Forelimb muscle (tissue), 1 donor: ENCODE measurements around the gene PRKAR1B. TPM values are rescaled to one million over a fixed set of nuclear protein-coding genes. Genes with fewer than 3 reads are reported as not detected.
"Not testable (repeated sequence)": the region's sequence is repeated elsewhere in the genome, so short reads cannot be mapped to it uniquely, and the experiment has no call there.

Experiments
- DNase-seq: peaks from one replicate; pipeline ENCODE4 v3.0.0-alpha.2; 2013; ENCODE audit warnings: low read depth
- polyA plus RNA-seq: library from polyadenylated mRNA; unstranded; fragments of 120-200 nt; gene quantifications from one replicate; pipeline ENCODE4 v1.2.1, GENCODE V29; 2013; ENCODE audit not compliant: insufficient read length

Gene PRKAR1B
- polyA plus RNA-seq, 1 donor, result 28.8 TPM

- DNase-seq, result no peak
Observed at GRCh38 chr7:757741-758163, 30.7 kb upstream of the PRKAR1B start.

DNA sequence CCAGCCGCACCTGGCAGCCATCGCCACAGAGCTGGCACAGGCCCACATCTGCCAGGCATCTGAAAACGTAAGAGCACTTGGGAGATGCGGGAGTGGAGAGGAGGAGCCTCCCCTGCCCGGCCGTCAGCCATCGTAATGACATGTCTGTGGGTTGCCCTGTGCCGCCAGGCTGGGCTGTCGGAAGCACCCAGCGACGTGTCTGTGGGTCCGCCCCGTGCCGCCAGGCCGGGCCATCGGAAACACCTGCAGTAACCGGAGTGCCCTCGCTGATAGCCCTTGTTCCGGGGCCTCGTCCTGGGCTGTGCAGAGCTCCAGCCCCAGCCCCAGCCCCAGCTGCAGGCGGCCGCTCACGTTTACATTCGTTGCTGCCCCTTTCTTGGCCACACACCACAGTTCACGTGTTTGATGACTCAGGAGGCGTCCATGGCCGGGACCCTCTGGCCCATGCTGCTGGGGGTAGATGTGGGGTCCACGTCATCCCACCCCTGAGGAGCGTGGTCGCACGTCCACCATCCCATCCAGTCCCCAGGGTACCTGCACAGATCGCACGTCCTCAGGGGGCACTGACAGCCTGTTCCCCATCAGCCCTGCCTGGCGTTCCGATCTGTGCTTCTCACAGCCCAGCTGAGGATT, 30.0 kb upstream of the PRKAR1B start:
- no peak for DNase-seq

DNA sequence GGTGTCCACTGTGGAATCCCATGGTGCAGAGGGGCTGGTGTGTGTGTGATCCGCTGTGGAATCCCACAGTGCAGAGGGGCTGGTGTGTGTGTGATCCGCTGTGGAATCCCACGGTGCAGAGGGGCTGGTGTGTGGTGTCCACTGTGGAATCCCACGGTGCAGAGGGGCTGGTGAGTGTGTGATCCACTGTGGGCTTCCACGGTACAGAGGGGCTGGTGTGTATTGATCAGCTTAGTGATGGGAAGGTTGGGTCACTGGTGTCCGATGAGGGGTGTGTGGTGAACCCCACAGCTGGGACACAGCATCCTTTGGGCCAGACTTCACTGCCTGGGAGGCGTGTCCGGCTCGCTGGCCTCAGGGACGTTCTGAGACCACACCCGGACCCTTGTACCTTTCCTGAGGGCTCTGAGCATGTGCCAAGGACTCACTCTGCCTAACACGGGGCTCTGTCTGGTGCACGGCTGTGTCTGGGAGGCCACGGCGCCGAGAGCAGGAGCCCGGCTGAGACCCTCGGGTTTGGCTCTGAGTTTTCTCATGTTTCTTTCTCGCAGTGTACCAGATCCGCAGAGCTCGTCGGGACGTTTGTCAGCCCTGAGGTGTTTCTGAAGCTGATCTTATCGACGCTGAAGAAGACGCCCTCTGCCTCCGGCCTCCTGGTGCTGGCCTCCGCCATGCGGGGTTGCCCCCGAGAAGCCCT, 29.3 kb upstream of the PRKAR1B start:
- no peak for DNase-seq

DNA sequence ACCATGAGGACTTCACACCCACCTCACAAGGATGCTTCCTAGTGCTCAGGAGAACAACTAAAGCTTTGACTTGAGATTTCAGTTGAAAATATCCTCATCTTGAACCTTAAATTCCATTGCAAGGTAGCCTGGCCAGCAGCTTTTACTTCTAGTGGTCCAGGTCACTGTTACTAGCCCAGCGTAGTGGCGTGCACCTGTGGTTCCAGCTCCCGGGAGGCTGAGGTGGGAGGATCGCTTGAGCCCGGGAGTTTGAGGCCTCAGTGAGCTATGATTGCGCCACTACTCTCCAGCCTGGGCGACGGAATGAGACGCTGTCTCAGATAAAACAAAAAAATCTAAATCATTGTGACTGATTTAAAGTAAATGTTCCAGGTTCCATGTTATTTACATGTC, 28.3 kb upstream of the PRKAR1B start:
- DNase-seq, result no peak

DNA sequence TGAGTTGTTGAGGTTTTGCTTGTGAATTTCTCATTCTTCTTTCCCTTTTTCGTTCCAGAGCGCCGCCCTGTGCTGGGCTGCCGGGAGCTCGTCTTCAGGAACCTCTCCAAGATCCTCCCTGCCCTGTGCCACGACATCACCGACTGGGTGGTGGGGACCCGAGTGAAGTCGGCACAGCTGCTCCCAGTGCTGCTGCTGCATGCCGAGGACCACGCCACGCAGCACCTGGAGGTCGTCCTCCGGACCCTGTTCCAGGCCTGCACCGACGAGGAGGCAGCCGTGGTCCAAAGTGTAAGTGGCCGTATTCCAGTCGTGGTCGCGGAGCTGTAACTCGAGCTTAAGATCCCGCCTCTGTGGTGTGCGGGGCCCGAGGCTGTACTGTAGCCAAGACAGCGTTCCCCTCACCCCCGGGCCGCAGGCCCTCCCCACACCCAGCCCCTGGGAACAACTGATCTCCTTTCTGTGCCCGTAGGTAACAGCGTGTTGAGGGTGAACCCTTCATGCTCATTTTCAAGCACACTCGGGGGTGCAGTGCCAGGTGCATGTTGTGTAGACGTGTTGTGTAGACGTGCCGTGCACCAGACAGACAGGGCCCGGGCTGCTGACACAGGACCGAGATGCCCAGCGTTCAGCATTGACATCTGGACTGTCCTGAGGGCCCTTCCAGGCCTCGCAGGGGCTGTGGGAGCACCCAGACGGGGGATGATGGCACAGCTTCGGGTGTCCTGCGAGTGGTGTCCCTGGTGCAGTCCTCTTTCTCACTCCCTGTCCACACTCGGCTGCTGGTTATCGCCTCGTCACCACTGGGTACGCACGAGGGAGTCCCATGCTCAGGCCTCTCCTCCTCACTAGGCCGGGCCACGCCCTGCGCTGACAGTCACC, 27.7 kb upstream of the PRKAR1B start:
- DNase-seq, result no peak

DNA sequence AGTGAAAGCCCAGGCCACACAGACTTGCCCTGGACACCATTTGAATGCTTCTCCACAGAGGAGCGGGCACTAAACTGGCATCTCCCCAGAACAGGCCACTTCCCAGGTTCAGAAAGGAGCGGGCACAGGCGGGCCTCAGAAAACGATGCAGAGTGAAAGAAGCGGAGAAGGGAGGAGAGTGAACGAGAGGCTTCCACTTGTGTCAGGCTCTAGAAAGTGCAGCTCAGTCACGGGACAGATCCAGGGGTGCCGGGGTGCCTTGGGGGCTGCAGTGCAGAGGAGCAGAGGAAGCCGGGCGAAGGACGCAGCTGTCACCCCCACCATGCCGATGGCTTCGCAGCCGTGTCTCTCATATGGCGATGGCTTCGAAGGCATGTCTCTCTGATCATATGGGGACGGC, 26.1 kb upstream of the PRKAR1B start:
- DNase-seq, result no peak

DNA sequence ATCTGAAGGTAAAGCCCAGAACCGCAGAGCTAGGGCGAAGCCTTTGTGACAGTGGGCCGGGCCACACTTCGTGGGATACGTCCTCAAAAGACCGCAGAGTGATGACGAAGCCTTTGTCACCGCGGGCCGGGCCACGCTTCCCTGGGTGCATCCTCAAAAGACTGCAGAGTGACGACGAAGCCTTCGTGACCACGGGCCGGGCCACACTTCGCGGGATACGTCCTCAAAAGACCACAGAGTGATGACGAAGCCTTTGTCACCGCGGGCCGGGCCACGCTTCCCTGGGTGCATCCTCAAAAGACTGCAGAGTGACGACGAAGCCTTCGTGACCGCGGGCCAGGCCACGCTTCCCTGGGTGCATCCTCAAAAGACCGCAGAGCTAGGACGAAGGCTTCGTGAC, 25.2 kb upstream of the PRKAR1B start:
- not testable (repeated sequence) for DNase-seq

DNA sequence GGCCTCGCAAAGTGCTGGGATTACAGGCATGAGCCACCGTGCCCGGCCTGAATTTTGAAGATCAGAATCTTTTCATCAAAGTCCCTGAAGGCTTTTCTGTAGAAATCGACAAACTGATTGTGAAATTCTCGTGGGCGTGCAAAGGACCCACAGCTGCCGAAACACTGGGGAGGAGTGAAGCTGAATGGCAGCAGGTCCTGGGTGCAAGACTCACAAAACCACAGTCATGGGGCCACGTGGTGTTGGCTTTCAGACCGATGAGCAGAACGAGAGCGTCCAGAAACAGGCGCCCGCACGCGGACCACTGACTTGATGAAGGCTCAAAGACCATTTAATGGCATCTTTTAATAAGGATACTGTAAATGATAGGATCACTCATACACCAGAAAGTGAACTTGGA, 24.7 kb upstream of the PRKAR1B start:
- DNase-seq, result no peak

- no peak for DNase-seq
Observed at GRCh38 chr7:750111-750905, 23.2 kb upstream of the PRKAR1B start.

DNA sequence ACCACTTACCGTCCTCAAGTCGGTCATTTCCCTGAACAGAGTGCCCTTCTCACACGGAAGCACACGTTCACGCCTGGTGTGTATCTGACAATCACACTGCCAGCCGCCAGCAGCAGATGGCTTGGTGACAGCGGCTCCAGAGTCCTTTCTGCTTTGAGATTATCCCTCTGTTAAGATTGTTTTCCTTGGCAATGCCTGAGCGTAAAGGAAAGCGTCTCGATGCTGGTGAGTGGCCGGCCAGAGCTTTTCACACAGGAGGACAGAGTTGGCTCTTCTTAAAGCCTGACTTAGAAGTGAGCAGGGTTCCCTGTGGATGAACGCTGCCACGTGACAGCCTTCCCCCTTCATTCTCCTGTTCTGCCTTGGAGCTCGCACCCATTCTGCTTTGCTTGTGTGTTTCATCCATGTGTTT, 22.1 kb upstream of the PRKAR1B start:
- peak; percentile 40 for DNase-seq

DNA sequence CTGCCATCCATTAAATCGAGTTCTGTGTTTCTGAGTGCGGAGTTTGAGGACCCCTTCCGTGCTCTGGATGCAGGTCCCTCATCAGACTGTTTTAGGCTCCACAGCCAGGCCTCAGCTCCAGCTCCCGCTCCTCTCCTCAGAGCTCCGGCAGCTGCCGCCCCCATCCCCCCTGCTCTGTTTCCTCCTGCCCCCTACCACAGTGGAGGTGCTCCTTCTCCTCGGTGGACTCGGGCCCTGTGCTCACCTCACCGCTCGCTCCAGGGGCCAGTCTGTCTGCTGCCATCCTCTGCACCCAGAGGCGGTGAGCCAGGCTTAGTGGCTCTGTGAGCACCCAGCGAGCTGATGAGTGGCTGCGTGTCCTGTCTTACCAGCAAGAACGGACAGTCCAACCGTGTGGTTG, 21.4 kb upstream of the PRKAR1B start:
- no peak for DNase-seq

- no peak for DNase-seq
Observed at GRCh38 chr7:747186-747585, 20.1 kb upstream of the PRKAR1B start.

- DNase-seq, result no peak
Observed at GRCh38 chr7:746155-747061, 19.3 kb upstream of the PRKAR1B start.

GRCh38 chr7:745431-746154, 18.5 kb upstream of the PRKAR1B start:
- DNase-seq, result no peak

GRCh38 chr7:744854-745430, 17.9 kb upstream of the PRKAR1B start:
- DNase-seq, result no peak

DNA sequence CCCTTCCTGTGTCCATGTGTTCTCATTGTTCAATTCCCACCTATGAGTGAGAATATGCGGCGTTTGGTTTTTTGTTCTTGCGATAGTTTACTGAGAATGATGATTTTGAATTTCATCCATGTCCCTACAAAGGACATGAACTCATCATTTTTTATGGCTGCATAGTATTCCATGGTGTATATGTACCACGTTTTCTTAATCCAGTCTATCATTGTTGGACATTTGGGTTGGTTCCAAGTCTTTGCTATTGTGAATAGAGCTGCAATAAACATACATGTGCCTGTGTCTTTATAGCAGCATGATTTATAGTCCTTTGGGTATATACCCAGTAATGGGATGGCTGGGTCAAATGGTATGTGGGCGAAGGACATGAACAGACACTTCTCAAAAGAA, 17.0 kb upstream of the PRKAR1B start:
- DNase-seq, result not testable (repeated sequence)

GRCh38 chr7:743341-744127, 16.5 kb upstream of the PRKAR1B start:
- DNase-seq, result not testable (repeated sequence)

DNA sequence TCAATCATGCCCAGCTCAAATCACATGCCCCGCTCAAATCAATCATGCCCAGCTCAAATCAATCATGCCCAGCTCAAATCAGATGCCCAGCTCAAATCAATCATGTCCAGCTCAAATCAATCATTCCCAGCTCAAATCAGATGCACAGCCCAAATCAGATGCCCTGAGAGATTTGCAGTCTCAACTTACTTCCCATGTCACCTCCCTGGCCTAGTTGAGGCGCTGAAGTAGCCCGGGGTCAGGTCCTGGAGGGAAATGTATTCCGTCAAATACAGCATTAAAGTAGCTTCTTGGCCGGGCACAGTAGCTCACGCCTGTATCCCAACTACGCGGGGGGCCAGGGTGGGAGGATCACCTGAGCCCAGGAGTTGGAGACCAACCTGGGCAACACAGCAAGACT, 15.7 kb upstream of the PRKAR1B start:
- DNase-seq, result no peak

DNA sequence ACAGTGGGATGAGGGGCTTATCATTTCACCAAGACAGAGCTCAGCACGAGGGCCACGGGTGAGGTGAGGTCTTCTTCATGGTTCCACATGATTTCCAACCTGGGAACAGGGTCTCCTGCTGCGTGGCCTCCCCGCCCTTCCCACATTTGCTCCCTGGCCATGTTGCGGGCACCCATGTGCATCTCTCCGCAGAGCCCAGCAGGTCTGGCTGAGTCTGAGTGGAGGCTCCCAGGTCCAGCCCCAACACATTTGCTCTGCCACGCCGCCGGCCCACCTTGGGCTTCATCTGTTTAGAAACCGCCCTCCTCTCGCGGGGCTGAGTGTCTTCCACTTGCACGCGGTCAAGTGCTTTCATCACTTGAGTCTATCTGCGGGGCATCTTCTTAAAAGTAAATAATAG, 14.8 kb upstream of the PRKAR1B start:
- no peak for DNase-seq
